Kidney glomerular epithelial cell (primary cell): ENCODE results near the gene CTIF.

Experiments
- DNase-seq: peaks from one replicate; lab custom pipeline; 2025; lab: John Stamatoyannopoulos, UW

The CTIF gene

DNA sequence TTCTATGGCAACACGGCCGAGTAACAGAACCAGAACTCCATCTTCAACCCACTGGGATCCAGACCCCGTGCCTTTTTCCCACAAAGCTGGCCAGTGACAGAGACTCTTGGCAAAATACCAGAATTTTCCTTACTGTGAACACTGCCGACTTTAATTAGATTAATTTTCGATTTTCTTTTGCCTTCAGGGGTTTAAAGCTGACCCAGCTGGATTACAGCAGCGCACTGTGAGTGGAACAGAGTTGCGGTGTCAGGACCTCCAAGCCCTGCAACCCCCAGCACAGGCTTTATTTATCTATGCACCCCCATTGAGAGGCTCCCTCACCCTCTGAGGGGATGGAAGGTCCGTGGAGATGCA is 36.4 kb downstream of the CTIF start:
- DNase-seq, result no peak

DNA sequence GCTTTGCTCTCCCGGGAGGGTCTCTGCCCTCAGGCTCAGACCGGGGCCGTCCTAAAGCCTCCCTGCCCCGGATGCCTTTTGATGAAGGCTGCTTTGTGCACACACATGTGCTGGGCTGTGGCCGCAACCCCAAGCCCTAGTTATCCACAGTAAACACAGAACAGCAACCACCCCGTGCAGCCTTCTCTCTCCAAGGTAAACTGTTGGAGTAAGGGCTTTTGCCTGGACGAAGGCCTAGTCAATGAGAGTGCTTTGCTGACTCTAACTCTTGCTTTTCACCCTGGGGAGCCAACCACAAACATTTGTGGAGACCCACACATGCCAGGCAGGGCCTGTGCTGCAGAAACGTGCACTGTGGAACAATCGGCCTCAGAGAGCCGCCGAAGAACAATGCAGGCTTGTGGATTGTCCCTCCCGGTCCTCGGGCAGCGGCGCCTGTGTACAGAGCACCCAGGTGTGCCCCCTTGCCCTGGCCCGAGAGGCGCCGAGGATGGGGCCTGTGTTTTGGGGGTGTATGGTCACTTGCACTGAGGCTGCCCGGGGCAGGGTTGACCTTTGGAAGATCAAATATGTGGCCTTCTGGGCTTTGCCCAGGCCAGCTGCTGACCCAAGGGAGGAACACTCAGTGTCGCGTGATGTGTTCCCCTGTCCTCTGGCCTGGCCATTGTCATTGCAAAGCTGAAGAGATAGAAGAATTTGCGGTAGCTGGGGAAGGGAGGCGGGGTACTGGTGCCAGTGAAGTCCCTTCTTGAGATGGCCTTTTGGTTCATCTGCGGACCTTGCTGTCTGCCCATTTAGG is 37.0 kb downstream of the CTIF start:
- DNase-seq, result no peak

DNA sequence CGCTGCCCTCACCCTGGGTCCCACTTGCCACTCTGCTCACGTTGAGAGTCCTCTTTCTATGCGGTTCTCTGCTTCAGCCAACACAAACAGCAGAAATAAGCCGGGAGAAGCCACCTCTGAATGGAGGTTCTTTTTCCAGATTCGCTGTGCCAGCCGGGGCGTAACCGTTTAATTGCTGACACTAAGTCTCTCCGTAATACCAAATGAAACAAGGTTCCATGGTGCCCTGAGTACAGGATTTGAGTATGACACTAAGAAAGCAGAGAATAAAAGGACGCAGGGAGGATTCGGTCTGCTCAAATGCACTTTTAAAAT is 37.6 kb downstream of the CTIF start:
- no peak for DNase-seq

DNA sequence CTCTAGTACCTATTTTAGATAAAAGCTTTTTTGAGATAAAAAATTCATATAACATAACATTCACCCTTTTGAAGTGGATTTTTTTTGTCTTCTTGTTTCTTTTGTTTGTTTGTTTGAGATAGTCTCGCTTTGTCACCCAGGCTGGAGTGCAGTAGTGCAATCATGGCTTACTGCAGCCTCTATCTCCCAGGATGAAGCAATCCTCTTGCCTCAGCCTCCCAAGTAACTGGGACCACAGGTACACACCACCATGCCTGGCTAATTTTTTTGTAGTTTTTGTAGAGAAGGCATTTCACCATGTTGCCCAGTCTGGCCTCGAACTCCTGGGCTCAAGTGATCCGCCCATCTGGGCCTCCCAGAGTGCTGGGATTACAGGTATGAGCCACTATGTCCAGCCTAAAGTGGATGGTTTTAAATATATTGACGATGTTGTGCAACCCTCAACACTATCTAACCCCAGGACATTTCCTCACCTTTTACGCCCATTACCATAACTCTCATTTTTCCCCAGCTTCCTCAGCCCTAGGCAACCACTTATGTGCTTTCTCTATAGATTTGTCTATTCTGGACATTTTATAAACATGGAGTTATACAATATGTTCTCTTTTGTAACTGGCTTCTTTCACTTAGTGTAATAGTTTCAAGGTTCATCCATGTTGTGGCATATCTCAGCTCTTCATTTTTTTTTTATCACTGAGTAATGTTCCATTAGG is 38.8 kb downstream of the CTIF start:
- DNase-seq, result no peak

DNA sequence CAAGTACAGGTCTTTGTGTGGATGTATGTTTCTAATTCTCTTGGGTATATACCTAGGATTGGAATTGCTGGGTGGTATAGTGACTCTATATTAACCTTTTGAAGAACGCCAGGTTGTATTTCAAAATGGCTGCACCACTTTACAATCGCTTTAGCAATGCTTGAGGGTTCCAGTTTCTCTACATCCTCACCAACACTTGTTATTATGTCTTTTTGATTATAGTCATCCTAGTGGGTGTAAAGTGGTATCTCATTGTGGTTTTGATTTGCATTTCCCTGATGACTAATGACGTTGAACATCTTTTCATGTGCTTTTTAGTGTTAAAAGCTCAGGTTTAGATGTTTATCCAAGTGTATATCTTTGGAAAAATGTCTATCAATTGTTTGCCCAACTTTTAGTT is 39.5 kb downstream of the CTIF start:
- no peak for DNase-seq

DNA sequence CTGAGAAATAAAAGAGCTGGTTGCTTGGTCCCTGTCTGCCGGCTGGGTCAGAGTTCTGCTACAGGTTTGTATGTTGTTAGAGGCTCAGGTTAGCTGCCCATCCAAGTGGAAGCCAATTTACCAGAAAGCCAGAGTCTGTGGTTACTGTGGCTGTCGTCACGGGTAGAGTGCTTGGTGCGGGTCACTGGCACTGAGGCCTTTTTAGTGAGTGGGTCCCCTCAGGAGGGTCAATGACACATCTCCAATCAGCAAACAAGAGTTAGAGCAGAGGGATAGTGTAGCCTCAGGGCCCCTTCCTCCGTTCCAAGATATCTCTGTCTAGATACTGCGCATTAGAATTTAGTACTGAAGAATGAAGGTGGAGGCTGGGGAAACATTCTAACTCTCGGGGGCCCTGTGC is 41.2 kb downstream of the CTIF start:
- DNase-seq, result no peak

DNA sequence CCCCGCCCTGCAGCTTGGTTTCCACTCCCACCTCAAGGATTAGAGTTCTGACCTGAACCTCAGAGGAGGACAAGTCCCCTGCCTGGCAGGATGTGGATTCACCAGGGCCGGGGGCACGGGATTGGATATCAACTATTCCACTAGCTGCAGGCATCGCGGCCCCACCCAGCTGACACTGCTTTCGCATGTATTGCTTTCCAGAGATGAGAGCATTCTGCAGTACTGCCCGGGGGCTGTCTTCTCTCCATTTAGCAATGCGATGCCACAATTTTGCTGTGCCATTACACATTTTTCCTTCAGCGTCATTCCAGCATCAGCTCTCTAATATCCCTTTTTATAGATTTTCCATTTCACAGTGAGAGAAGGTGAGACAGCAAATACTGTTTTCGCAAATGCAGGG is 42.0 kb downstream of the CTIF start:
- no peak for DNase-seq

DNA sequence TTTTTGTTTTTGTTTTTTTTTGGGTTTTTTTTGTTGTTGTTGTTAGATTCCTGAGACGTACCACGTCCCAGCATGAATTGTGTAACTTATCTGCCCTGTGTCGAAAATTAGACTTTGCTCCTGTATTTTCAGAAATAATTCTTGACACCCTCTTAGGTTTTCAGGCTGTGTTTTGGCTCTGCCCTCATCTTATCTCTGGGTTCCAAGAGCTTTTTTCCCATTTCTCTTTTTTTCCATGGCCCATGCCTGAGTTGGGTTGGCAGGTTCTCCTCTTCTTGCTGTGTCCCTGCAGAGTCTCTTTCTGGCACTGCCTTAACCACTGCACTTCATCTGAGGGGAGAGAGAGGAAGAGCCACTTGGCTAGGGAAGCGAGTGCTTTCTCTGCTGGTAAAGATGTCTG is 42.4 kb downstream of the CTIF start:
- DNase-seq, result no peak

DNA sequence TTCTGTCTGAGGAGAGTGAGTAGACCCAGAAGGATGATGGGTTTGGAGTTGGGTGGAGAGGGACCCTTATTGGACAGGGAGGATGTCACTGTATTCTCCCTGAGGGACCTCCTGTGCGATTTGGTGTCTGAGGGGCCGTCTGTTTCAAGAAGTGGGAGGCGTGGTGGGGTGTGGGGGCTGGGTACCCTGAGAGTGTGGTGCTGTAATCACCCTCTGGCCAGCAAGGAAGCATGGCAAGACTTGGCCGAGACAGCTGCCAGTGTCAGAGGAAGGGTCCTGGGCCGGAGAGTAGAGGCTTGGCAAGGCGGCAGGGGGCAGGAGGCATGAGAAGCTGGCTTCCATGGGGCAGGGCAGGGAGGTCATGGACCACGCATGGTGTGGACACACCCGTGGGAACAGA is 43.1 kb downstream of the CTIF start:
- no peak for DNase-seq

DNA sequence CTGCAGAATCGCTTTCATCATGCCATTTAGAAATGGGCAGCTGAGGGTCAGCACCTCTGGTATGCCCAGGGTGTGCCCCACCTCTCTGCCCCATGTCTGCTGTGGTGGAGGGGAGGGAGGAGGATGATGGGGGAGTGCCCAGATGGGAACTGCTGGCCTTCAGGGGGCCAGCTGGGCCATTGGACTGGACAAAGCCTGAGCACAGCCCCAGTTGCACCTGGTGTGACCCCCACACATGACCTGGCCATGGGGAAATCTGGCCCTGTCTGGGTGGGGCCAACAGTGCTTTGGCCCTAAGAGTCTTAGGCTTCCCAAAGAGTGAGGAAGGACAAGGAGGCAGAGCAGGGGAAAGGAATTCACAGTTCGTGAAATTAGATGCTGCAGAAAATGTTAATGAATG is 44.1 kb downstream of the CTIF start:
- no peak for DNase-seq

DNA sequence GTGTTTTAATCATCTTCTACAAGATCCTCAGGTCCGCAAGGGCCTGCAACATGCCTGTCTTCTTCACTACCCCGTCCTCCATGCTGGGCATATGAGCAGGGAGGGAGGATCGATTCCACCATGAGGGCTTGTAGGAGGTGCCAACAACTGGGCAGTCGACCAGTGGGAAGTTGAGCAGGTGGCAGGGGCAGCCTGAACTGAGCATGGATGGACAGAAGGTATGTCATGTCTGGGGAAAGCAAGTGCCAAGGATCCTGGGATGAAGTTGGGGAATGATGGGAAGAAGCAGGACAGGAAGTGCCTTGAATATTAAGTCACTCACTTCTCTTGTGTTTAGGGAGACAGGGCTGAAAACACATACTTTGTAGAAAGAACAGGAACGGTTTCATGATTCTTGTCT is 44.7 kb downstream of the CTIF start:
- DNase-seq, result no peak

DNA sequence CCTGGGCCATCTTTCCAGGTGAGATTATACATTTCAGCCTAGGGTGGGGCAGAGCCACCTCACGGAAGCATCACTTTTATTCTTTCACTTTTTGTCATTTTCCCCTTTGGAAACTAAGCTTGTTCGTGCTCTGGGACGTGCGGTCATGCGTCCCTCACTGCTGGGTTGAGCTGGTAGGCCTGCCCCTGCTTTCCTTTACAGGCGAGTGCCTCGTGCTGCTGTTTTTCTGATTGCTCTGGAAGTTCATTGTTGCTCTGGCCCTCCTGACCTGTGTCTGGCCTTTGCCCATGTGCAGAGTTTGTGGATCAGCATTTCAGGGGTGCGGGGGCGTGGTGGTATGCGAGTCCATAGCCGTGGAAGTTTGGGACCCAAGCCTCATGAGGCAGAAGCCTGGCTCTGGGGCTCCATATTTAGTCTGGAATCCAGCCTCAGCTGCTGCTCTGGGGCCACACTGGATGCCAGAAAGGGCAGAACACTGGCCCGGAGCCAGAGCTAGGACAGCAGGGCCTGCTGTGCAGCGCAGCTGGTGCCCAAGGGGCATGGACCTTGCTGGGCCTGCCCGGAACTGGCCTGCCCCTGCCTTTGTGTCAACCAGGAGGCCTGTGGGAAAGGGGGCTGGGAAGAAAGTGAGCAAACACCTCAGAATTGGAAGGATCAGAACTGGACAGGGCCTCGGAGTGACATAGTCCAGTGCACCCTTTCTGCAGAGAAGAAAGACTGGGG is 51.1 kb downstream of the CTIF start:
- DNase-seq, result no peak

DNA sequence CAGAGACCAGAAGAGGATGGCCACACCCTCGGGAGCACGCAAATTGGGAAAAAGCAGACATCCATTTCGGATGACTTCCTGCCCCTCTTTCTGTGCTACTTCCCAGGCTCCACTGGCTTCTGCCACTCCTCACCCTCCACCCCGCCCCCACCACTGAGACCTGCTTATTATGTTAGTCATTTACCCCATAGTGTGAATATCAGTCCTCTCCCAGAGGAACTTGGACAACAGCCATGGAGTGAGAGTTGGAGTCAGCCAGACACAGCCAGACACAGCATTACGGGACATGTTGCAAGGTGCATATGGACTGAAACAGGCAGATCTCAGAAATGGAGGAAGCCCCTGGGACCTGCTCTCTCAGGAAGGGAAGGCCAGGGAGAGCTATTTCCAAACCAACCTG is 51.8 kb downstream of the CTIF start:
- DNase-seq, result peak; percentile 71

DNA sequence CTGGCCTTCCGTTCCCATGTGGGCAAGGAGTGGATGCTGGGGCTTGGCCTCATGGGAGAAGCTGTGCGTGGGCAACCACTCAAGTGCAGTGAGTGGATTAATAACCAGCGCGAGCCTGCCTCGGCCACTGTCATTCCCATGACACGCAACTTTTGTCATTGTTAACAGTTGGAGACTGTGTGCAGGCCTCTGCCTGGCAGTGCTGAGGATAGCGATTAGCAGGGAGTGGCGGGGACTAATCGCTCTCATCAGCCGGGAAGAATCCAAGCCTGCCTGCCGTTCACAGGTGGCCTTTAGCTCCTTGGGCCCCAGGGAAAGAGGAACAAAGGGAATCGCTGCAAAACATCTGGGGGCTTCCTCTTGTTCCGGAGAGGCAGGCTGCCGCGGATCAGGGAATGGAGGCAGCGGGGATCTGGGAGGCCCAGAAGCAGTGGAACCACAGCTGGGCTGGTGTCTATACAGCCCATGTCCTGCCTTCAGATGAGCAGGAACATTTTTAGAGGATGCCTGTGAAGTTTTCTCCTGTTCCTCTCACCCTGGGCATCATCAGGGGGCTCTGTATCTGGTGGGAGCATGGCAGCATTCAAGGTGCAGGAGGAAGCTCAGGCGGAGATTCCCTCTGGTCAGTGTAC is 53.8 kb downstream of the CTIF start:
- DNase-seq, result no peak

DNA sequence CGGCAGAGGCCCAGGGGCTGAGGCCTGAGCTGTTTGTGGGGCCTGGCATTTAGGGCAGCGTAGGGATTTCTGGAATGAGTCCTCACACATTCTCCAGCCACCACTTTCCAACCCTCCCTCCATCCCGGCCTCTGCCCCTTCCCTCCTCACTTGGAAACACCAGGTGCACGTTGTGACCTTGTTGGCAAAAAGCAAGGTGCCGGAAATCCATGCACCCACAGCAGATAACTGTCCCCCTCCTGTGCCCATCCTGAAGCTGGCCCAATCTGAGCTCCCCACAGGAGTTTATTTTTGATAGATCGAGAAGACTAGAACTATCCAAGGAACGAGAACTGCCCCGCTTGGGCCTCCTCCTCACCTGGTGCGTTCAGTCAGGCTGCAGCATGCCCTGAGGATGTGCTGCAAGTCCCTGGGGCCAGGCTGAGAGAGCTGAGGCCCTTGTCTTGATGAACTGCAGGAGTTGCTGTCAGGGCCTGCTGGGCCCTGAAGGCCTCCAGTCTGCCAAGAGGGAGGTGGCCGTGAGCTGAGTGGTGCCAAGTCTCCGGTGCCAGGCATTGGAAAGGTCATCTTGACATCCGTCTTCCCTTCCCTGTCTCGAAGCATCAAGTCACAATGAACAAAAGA is 55.8 kb downstream of the CTIF start:
- no peak for DNase-seq

DNA sequence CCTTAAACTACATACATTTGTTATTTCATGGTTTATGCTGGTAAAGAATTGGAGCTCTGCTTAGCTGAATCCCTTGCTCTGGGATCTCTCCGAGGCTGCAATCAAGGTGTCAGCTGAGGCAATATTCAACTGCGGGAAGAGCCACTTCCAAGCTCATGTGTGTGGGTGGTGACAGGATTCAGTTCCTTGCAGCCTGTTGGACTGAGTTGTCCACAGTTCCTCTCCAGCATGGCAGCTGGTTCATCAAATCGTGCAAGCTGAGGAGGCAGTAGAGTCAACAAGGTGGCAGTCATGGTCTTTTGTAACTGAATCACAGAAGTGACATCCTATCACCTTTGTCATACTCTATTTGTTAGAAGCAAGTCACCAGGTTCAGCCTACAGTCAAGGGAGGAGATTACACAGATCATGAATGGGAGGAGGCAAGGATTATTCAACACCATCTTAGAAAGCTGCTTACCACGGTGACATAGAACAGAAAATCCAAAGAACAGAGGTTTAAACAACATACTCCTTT is 56.9 kb downstream of the CTIF start:
- no peak for DNase-seq

DNA sequence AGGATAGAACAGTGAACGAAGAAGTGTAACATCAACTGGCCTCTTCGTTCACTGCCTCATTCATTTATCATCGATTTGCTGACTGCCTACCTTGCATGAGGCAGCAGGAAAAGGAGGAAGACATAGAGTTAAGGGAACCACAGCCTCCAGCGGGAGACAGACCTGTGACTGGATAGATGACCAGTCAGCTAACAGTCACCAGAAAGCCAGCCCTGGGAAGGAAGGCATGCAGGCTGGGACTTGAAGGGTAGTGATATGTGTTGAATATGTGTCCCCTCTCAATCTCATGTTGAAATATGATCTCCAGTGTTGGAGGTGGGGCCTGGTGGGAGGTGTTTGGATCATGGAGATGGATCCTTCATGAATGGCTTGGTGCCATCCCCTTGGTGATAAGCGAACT is 58.3 kb downstream of the CTIF start:
- no peak for DNase-seq

DNA sequence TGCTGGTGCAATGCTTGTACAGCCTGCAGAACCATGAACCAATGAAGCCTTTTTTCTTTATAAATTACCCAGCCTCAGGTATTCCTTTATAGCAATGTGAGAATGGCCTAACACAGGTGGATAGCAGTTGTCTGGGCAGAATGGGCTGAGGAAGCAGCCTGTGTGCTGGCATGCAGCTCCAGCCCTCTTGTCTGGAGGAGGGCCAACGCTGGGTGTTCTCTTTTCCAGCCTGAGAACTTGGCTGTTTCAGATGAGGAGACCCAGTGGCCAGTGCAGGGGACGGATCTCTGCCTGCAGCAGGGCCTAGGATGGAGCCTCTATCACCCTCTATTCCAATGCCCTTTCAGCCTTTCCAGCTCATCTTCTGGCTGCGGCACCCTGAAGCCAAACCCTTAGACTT is 58.8 kb downstream of the CTIF start:
- DNase-seq, result no peak

DNA sequence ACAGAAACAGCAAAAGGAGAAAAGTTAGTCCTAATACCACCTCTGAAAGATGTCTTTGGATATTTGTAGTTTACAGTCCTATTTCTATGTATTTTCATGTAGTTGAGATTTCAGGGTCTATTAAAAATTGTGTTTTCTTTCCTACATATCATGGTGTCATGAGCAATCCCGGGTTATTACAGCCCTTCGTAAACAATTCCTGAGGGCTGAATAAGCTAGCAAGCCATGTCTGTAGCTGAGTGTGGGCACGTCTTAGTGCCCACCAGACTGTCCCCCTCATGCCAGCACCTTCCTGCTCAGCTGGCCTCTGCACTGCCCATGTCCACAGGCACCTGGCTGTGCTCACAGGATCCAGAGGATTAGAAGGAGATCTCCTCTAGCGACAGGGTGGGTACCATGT is 60.6 kb downstream of the CTIF start:
- DNase-seq, result no peak

DNA sequence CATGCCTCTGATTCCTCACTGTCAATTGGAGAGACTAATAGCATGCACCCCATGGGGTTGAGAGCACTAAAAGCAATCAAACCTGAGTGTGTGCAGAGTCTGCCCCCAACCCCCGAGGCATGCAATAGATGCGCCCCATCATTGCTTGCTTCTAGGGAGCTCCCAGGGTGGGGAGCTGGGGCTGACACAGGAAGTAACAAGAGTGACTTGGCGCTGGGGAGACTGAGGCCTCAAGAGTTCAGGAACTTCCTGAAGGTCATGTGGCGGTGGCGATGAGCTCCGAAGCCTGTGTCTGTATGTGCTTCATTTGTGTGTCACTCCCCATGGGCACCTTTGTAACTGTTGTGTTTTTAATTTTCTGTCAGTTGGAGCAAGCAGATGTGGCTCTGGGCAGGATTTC is 61.2 kb downstream of the CTIF start:
- no peak for DNase-seq

DNA sequence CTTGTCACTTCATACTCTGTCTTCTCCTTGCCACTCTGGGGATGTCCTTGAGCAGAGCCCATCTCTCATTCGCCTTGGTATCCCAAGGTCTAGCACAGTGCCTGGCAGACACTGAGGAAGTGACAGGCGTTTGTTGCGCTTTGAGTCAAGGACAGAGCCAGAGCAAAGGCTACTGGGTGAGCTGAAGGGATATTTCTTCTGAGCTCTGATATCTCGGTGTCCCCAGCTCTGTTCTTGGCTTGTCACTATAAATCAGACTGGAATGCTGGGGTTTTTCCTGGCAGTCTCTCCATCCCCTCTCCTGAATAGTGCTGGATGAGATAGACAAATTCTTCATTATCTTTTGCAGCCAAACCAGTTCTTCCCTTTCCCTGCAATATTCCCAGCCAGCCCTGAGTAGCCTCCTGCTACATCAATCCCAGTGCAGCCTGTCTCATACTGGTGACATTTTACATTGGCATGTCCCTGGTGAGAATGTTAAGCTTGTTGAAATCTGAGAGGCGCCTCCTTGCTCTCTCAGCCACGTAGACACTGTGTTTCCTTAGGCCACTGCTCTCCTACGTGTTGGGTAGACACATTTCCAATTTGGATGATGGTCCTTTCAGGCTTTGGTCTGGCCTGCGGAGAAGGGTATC is 61.7 kb downstream of the CTIF start:
- DNase-seq, result no peak

DNA sequence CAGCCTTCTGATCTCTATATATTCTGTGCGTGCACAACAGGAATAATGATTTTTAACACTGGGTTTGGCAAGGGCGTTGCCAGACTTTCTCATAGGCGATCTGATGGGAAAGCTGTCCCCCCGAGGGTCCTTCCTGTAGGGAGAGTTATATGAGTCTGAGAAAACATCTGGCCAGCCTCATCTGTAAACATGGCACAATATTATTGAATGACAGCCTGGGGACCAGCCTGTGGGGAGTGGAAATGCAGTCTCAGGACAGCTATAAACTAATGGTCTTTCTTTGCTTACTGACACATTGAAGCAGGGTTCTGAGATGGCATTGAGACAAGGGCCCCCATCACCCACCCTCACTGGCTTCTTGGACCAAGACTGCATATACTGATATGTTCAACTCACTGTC is 62.5 kb downstream of the CTIF start:
- DNase-seq, result no peak
